GM21723 (cell line): ENCODE measurements around the gene CALCR.
"Not testable (repeated sequence)": the region's sequence is repeated elsewhere in the genome, so short reads cannot be mapped to it uniquely, and the experiment has no call there.

Experiments
- ATAC-seq: cut with Tn5 transposase; IDR thresholded peaks from one replicate; pipeline ENCODE4 v1.9.1; 2021; ENCODE audit warnings: mild to moderate bottlenecking, moderate library complexity; ENCODE audit not compliant: unreplicated experiment

The CALCR gene

DNA sequence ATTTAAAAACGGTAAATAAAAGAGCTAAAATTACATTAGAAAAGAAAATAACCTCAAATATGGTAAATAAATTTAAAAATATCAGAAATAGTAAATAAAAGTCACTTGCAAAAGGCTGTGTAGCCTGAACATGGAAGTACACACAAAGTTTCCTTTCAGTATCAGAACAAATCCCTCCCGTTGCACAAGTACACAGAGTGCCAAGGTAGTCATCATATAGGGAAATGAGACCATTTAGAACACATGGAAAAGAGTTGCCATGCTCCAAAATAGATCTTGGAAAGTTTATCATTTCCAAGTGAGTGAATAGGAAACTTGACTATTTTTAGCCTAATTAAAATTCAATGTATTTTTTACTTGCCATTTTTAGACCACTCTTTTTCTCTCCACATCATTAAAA lies 11.6 kb downstream of the CALCR start:
- ATAC-seq: no peak

DNA sequence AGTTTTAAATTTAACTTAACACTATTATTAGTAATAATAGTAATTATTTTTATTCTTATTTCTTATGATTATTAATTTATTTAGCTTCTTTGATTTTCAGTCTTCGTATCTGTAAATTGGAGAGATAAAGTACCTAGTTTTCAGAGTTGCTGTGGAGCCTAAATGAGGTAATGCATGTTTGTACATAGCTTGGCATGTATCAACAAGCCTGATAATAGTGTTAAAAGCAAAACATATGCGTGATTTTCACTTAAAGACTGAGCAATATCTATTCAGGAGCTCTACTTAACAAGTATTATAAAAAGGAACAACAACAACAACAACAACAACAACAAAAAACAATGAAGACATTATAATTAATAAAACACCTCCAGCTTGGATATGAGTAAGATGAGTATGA lies 12.4 kb downstream of the CALCR start:
- ATAC-seq: no peak

DNA sequence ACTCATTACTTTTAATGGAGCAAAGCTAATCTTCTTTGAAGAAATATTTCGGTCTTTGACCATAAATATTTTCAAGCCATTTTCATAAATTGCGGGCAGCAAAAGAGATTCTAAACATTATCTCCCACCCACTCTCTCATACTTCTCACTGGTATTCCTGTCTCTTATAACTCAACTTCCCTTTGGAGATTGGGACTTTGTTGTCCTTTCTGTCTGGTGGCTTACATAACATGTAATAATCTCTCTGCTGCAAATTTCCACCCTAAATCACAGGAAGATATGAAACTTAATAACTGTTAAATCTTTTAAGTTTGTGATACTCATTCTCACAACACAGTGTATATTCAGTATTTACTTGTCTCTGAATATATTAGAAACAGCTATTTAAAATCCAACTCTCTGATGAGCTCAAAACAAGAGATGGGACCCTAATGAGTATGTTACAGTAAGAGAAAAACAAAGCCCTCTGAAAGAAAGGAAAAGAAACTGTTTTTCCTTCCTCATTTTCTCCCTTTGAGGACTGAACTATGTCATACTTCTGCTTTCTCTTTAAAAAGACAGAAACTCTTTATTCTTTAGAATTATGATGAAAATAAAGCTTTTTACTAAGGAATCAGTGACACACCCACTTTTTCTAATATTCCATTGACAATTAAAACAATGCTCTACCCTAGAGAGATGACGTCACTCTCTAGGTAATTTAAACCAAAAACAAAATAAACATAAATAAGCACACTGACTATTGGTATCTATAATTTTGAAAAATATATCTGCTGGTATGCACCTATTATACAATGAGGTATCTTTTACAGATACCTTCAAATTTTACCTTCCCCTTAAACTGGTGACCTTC lies 14.7 kb downstream of the CALCR start:
- ATAC-seq: no peak

DNA sequence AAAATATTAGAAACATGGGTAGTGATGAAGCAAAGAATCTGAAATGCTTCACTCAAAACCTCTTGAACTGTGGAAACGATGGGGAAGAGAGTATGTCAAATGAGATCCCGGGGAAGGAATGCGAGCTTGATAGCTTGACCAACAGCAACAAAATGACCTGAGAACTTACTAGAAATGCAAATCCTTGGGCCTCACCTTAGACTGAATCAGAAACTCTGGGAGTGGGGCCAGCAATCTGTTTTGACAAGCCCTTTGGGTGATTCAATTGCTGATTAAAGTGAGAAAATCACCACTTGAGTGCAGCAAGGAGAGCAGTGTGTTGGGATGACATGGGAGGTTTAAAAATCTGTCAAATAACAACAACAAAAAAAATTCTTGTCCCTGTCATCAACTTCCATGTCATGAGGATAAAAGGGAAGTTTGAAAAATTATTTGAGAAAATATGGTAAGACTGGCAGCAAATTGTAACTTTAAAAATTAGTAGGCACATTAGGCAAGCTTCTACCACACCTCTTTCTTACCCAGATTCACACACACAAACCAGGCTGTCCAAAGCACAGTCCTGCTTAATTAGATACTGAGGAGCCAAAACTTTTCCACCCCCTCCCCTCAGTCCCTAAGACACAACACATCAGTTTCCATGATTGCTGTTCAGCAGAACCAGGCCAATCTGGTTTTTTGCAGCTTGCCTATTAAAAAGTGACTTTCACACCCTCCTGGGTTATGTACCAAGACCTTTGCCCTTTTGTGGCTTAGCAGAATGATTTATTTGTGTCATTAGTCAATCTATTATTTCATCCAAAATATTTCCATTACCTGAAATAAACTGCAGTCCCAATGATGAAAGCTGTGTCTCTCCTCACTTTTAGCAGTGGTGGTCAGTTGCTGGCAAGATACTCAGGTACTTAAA lies 15.6 kb downstream of the CALCR start:
- no peak for ATAC-seq

DNA sequence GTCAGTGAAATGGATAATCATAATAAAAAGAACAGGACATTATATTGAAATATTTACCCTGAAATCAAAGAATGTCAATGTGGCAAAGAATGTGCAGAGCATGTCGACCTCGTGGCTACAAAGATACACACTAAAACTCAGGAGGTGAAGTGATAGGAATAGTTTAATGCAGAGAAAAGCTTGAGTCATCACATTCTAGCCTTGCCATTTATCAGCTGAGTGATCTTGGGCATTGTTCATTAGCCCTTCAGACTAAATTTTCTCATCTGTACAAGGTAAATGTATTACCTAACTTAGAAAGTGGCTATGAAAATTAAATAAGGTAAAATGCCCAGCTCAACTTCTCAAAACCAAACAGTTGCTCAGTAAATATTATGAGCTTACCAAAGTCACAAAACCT lies 22.6 kb downstream of the CALCR start:
- no peak for ATAC-seq

DNA sequence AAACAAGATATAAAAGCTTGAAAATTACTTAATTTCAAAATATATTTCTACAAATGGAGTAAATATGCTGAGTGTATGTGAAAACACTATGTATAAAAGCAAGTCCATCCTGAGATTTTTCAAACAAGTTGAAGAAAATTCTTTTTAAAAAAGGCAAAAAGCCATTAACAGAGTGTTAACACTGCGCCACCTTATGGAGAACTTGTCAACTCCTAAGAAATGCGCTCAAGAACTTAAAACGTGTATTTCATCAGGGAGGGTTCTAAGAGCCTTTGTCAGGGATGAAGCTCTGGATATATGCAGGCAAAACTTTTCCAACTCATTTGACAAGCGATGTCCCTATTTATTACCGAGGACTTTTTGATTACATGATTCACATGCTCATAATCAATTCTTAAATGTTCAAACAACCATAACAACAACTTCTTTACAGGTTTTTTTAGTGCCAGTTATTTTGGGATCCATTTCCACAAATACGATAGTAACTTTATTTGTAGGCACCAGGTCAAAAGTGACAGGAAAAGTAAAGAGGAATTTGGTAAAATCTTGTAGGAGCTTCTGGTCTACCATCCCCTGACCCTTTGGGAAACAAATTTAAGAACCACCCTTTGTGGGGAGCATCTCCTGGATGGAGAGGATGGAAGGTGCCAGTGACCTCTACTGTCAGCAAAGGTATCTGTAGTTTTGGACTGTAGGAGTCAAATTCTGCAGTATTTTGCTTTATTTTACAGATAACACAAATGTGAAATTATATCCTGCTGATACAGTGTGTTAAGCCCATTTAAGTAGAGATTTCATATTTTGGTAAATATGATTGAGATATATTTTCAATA lies 23.2 kb downstream of the CALCR start:
- no peak for ATAC-seq

DNA sequence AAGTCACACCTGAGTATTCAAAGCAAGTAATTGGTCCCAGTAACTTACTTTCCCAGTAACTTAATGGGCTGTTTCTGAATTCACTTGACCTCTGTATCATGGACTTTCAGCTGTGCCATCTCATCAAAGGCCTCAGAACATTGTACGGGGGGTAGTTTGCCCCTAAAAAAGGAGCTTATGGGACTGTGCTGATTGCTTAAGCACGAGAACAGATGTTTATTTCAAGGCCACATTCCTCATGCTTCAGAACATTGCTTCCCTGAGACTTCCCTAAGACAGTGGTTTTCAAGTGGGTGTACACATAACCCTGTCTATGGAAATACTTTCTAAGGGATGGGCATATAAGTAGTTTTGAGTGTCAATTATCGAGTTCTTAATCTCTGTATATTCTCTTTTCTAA lies 26.8 kb downstream of the CALCR start:
- ATAC-seq: no peak

DNA sequence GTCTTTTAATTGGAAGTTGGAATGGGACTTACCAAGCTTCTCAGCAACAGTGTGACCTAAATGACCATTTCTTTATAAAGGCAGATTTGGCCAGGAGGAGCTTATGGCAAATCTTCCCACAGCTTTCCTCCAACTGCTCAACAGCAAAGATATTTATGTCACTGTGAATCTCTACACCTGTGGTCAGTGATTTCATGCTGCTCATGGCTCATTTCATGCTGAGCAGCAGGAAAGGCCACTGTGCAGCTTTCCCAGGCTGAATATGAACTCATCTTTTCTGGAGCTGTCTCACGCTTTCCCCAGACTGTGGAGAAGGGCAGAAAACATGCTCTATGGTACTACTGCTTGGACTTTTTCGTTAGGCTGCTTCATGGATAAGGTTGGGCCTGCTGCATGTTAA lies 29.8 kb downstream of the CALCR start:
- ATAC-seq: no peak

DNA sequence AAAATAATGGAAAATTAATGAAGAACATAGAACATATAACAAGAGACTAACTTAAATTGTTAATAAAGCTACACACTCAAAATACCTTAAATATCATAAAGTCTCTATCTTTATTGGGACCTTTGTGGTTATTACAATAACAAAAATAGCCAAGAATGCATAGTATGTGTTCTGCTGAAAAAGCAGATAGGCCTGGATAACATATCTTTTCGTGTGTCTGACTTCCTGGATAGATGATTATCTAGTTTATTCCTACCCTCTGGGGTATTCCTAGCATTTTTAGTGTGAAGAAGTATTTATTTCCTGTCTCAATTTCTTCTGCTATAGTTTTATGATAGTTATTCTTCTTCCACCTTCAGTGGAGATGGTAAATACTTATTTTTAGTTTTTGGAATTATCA lies 36.5 kb downstream of the CALCR start:
- ATAC-seq: no peak

DNA sequence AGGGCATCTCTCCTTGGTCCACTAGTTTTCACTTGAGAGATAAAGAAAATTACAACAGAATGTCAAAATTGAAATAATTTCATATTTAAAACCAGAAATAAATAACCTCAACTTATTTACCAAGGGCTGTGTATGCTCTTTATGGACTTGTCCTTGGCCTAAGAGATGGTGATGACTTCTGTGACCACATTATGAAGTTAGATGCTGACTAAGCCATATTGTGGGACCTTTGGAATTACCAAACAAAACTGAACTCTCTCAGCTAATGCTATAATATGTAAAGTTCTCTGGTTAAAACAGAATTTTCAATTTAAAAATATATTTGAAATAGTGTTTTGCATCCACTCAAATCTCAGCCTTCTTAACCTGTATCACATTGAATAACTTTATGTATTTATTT lies 38.9 kb downstream of the CALCR start:
- no peak for ATAC-seq

DNA sequence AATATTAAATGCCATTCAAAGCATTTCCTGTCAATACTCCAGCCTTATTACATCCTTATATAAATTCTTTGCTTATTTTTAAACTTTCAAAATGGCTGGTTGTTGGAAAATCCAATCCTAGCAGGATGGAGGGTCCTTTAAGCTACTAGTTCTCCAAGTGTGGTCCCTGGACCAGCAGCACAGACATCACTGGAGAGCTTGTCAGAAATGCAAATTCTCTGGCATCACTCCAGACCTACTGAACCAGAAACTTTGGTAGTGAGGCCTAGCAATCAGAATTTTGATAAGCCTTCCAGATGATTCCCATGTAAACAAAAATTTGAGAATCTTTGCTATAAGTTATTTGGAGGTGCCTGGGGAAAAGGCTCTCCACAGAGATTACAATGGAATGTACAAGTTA lies 43.8 kb downstream of the CALCR start:
- ATAC-seq: no peak

DNA sequence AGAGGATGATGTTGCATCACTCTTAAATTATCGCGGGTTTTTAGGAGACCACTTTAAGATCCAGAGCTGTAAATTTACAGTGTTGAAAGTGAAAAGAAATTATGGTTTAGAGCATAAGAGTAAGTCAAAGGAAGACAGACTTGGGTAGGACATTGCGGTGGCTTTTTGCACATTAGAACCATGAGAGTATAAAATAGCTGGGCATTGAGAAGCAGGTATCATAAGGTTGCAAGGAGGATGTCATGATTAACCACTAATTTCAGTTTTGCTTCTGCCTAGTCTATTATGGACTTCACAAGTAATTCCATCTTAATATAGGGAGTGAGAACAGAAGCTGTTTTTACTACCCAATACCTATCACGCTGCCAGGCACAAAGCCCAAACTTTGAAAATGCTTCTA lies 57.7 kb downstream of the CALCR start:
- no peak for ATAC-seq

DNA sequence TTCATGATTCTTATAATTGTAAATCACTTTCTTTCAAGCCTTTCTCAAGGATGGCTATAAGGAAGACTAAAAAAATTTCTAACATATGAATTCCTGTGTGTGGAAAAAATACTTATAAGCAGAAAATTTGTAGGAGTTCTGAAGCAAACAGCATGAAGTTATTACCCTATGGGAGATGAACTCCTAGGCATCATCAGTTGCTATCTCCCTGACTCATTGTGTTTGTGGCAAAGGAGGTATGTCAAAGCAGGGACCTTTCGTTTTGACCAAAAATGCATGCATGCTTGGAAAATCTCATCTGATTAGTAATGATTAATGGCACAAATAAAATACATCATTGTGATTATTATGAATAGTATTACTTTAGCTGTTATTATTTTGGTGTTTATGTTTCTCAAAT lies 59.4 kb downstream of the CALCR start:
- ATAC-seq: no peak

DNA sequence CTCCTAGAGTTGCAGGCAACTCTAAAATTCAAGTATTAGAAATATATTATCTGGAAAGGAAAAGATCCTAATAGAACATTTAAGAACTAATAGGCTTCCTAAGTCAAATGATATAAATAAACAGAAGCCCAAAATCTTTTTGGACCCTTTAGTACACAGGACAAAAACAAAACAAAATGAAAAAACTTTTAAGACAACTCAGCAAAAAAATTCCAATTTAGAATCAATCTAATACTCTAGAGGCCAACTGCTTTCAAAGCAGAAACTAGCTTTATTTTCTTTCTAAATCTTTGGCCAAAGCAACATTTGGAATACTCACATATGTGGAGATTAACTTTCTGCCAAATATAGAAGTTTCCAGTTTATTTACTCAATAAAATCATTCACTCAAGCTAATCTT lies 65.2 kb downstream of the CALCR start:
- no peak for ATAC-seq

DNA sequence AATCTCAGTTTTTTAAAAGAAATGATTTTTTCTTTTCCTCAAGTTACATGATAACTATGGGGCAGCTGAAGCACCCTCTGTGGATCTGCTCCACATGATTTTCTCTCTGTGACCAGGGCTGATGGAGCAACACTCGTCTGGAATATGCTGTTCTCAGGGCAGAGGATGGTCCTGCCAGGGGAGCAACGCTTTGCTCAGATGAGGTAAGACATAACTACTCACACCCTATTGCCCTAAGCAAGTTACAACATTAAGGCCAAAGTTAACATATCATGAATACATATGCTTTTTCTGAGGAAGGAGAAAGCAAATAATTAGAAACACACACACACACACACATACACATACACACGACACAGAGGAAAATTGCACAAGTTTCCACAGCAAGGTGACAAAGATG lies 71.4 kb downstream of the CALCR start:
- ATAC-seq: no peak

DNA sequence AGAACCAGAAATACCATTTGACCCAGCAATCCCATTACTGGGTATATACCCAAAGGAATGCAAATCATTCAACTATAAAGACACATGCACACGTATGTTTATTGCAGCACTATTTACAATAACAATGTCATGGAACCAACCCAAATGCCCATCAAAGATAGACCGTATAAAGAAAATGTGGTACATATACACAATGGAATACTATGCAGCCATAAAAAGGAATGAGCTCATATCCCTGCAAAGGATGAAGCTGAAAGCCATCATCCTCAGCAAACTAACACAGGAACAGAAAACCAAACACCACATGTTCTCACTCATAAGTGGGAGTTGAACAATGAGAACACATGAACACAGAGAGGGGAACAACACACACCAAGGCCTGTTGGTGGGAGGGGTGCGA lies 82.7 kb downstream of the CALCR start:
- not testable (repeated sequence) for ATAC-seq

DNA sequence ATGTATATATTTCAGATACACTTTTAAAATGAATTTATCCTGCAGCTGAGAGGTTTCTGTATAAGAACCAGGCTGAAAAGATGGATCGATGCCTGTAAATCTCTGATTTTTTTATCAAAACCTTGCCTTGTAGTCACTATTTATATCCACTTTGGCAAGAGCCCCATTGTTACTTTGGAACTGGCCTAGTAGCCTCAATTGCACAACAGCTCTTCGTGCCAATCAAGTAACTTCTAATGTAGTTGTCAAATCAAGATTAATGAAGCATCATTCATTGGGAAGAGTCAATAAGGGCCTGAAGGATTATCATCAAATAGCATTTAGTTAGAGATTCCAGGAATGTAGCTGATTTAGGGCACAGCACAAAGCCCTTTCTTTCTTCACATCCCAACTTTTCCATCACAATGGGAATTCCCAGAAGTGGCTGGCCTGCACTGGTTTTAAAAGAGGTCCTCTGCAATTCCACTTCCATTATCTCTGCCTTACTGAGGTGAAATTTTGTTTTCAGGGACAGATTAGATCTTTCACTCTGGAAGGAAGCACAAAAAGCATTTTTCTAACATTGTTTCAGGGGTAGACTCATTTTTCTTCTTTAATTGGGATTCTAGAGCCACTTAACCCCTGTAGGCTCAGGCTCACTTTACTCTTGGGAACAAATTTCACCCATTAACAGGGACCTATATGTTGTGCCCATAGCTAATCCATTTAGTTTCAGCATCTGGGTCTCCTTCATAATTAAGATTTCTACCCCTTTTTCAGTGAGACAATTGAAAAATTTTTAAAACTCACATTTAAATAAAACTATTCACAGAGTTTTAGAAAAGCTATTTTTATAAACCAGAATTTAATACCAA lies 97.8 kb downstream of the CALCR start:
- no peak for ATAC-seq

DNA sequence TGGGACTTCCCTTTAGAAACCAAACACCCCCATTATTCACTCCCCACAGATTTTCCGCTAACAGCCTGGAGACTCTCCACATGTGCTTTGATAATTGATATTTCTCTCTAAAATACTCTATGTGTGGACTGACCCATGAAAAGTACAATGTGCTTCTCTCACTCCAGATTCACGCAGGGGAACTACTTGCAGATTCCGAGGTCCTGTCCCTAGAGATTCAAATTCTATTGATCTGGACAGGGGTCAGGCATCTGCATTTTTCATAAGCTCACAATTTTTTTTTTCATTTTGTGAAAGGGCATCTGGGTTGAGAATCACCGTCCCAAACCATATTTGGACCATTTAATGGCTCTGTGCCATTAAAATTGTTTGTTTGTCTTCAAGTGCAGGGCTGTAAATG lies 98.7 kb downstream of the CALCR start:
- no peak for ATAC-seq

DNA sequence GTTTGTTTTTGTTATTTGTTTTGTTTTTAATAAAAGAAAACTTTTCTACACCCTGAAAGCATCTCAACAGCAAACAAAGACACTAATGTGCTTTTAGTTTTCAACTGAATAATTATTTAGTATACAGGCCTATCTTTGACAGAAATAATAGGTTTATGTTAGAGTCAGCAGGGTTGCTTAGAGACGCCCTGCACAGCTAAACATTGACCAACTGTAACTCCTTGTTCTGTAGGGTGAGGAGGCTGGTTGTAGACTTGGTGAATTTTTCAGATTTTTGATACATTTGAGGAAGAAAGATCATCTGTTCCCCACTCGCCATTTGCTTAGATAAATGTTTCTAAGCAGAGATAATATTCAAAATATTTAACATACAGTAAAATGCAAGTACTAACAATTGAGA lies 103.1 kb downstream of the CALCR start:
- ATAC-seq: no peak

DNA sequence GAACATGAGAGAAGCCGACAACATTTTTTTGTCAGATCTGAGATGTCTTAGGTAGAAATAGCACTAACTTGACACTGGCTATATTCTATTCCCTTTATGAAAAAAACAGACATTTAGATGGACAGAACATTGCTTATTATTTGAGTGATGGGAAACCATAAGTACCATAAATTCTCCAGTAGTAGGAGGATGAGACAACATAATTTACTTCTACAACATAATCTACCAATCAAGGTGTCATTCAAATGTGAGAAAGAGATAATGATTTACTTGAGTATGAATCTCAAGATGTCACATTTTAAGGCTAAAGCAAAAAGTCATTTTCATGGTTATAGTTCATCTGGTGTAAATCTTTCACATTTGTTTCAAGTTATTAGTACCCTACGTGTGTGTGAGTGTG lies 110.8 kb downstream of the CALCR start:
- ATAC-seq: no peak
